Neuron (in vitro differentiated cells): Measurements from ENCODE around the gene TMIGD2.
A peak's percentile ranks its signal among the peaks of the same experiment; 100 is the strongest.
"Not testable (repeated sequence)": the region's sequence is repeated elsewhere in the genome, so short reads cannot be mapped to it uniquely, and the experiment has no call there.

Experiments used
- H2AFZ ChIP-seq: one replicate; pipeline ENCODE4 v1.6.1; 2013; ENCODE audit warnings: low read depth, mild to moderate bottlenecking, inconsistent platforms, low read length, moderate library complexity
- H3K27me3 ChIP-seq: one replicate; pipeline ENCODE4 v1.6.1; 2013; ENCODE audit warnings: low read length; ENCODE audit not compliant: insufficient read depth
- H3K36me3 ChIP-seq: one replicate; pipeline ENCODE4 v1.6.1; 2013; ENCODE audit warnings: low read length; ENCODE audit not compliant: insufficient read depth
- H3K4me1 ChIP-seq: one replicate; pipeline ENCODE4 v1.6.1; 2013; ENCODE audit warnings: low read length; ENCODE audit not compliant: insufficient read depth
- H3K4me3 ChIP-seq: 2 replicates; pipeline ENCODE4 v1.5.1; 2013; ENCODE audit warnings: mild to moderate bottlenecking, low read length, moderate library complexity
- H3K9me3 ChIP-seq: one replicate; pipeline ENCODE4 v1.6.1; 2013; ENCODE audit warnings: low read length

Gene TMIGD2

DNA sequence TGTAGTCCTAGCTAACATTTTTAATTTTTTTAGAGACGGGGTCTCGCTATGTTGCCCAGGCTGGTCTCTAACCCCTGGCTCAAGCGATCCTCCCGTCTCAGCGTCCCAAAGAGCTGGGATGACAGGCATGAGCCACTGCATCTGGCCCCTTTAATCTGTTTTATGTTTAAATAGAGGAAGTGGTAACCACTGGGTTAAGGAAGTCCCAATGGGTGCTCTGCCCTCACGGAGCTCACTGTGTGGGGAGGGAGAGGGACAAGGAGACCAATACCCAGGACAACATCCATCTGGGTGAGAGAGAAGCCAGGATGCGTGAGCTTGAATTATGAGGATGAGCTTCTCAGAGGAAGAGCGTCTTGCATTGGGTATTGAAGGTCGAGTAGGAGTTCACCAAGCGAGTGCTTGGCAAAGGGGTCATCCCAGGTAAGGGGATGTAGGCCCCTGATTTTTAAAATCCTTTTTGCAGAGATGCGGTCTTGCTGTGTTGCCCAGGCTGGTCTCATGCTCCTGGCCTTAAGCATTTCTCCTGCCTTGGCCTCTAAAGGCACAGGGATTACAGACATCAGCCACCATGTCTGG, 41.5 kb downstream of the TMIGD2 start:
- no peak overlapping the region for H2AFZ ChIP-seq
- H3K4me1 ChIP-seq: no peaks in the 10 kb centered on the region
- no peak overlapping the region for H3K4me3 ChIP-seq
- no peaks in the 10 kb centered on the region for H3K27me3 ChIP-seq
- H3K36me3 ChIP-seq: peaks cover 52% of the 10 kb centered on the region
- H3K9me3 ChIP-seq: peaks cover 8% of the 10 kb centered on the region

DNA sequence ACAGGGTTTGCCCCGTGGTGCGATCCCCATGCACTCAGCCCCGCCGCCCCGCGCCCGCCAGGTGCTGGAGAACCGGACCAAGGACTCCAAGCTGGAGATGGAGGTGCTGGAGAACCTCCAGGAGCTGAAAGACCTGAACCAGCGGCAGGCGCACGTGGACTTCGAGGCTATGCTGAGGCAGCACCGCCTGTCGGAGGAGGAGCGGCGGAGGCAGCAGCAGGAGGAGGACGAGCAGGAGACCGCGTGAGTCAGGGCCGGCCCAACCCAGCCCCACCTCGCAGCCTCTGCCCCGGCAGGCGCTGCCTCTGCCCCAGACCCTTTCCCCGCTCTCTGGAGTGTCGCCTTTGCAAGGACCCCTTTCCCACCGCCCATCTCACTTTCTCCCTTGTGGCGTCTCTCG, 44.0 kb downstream of the TMIGD2 start:
- Histone ChIP-seq H3K9me3 (peaks cover 20% of the 10 kb centered on the region), H3K27me3 (no peaks in the 10 kb centered on the region), H3K4me3 (no peak overlapping the region), H3K4me1 (no peaks in the 10 kb centered on the region), H3K36me3 (peaks cover 64% of the 10 kb centered on the region), H2AFZ (no peak overlapping the region)

- Histone ChIP-seq H3K36me3 (peaks cover 64% of the 10 kb centered on the region), H2AFZ (no peak overlapping the region), H3K27me3 (no peaks in the 10 kb centered on the region), H3K9me3 (peaks cover 23% of the 10 kb centered on the region), H3K4me1 (no peaks in the 10 kb centered on the region), H3K4me3 (no peak overlapping the region)
These were observed 45.2 kb downstream of the TMIGD2 start for GRCh38 chr19:4257025-4257424.

DNA sequence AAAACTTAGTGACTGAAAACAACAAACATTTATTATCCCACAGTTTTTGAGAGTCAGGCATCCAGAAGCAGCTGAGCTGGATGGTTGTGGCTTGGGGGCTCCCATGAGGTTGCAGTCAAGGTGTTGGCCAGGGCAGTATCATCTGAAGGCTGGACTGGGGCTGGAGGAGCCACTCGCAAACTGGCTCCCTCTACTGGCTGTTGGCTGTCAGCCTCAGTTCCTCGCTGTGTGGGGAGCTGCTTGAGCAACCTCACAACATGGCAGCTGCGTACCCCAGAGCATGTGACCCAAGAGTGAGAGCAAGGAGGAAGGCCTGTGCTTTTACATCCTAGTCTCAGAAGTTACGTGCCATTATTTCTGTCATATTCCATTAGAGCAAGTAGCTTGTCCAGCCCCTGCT, 45.6 kb downstream of the TMIGD2 start:
- Histone ChIP-seq H3K4me3 (no peak overlapping the region), H2AFZ (no peak overlapping the region), H3K27me3 (no peaks in the 10 kb centered on the region), H3K4me1 (no peaks in the 10 kb centered on the region), H3K9me3 (peaks cover 23% of the 10 kb centered on the region), H3K36me3 (peaks cover 62% of the 10 kb centered on the region)

DNA sequence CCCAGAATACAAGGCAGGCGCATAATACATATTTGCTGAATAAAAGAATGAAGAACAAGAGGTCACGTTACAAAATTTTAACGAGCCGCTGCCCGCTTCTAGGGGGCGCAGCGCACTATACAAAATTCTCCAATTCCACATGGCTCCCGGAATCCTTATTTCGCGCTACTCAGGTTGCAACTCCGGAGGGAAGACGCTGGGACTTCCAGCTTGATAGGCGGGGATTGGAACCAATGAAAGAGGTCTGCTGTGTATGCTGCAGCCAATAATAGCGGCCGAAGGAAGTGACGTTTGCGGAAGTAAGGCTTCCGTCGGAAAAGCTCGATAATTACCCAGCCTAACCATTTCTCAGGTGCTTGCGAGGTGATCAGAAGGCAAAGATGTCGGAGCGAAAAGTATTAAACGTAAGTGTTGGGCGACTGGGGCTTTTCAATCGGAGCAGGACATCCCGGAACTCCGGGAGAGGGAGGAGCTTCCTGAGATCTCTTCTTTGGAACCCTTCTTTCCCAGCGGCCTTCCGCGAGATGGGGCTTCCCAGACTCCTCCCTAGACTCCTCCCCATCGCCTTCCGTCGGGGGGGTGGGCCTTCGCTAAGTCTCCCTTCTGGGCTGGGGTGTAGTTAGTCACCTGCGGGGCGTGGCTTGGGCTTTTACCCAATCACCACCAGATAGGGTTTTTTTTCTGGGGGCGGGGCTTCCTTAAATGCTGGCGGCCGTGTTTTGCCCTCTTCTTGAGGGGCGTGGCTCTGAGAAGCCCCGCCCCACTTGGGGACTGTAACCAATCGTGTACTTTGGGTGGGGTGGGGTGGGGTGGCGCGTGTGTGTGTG, 55.2 kb downstream of the TMIGD2 start, which contains the start of gene YJU2:
YJU2 (plus strand) TSS at position 314 of the 827 bp plus-strand sequence; CDS start at position 381, 67 bp downstream.
- Histone ChIP-seq H2AFZ (peak within 1 kb of the TSS; percentile 74), H3K27me3 (no peaks in the 10 kb centered on the region), H3K4me1 (peaks cover 8% of the 10 kb centered on the region), H3K4me3 (peak within 1 kb of the TSS; percentile 77), H3K36me3 (peaks cover 25% of the 10 kb centered on the region), H3K9me3 (no peaks in the 10 kb centered on the region)

- H3K27me3 ChIP-seq, H3K4me3 ChIP-seq, H3K9me3 ChIP-seq, H3K4me1 ChIP-seq: not testable (repeated sequence)
- peaks cover 16% of the 10 kb centered on the region for H3K36me3 ChIP-seq
- H2AFZ ChIP-seq: peak overlapping the region; percentile 74
These were observed 56.3 kb downstream of the TMIGD2 start for GRCh38 chr19:4245938-4246337.
